CD1c-positive myeloid dendritic cell (primary cell): ENCODE data around the gene ATR.
A peak's percentile ranks its signal among the peaks of the same experiment; 100 is the strongest.
"Not testable (repeated sequence)": the region's sequence is repeated elsewhere in the genome, so short reads cannot be mapped to it uniquely, and the experiment has no call there.

Source experiments
- DNase-seq: peaks from one replicate; pipeline ENCODE4 v3.0.0-alpha.2; 2016; ENCODE audit errors: extremely low spot score

Gene ATR

GRCh38 chr3:142447852-142448823 is 130.4 kb downstream of the ATR start, which contains the start of gene XRN1:
TSS of gene XRN1 (minus strand) at chr3:142448037. CDS start at chr3:142447944, 93 bp downstream.
- DNase-seq, result peak; percentile 97

- DNase-seq, result peak; percentile 53
Measured at GRCh38 chr3:142447301-142447851, 131.2 kb downstream of the ATR start.

- DNase-seq, result peak; percentile 43
Measured at GRCh38 chr3:142445816-142446254, 132.7 kb downstream of the ATR start.

- no peak for DNase-seq
Measured at GRCh38 chr3:142444343-142444742, 134.2 kb downstream of the ATR start.

GRCh38 chr3:142443060-142443459 is 135.5 kb downstream of the ATR start:
- not testable (repeated sequence) for DNase-seq

- DNase-seq, result not testable (repeated sequence)
Measured at GRCh38 chr3:142439499-142440220, 138.9 kb downstream of the ATR start.

GRCh38 chr3:142438096-142438495 is 140.4 kb downstream of the ATR start:
- DNase-seq, result not testable (repeated sequence)

GRCh38 chr3:142436951-142437585 is 141.5 kb downstream of the ATR start:
- no peak for DNase-seq

GRCh38 chr3:142434503-142434902 is 144.0 kb downstream of the ATR start:
- DNase-seq, result no peak

- no peak for DNase-seq
Measured at GRCh38 chr3:142433110-142433509, 145.4 kb downstream of the ATR start.

GRCh38 chr3:142429582-142429981 is 149.0 kb downstream of the ATR start:
- DNase-seq, result no peak

- DNase-seq, result no peak
Measured at GRCh38 chr3:142424754-142425153, 153.8 kb downstream of the ATR start.

- DNase-seq, result no peak
Measured at GRCh38 chr3:142418926-142419592, 159.5 kb downstream of the ATR start.

GRCh38 chr3:142417302-142417701 is 161.2 kb downstream of the ATR start:
- DNase-seq, result no peak

- DNase-seq, result not testable (repeated sequence)
Measured at GRCh38 chr3:142400537-142400936, 178.0 kb downstream of the ATR start.
